ENCODE data around the gene EML1. TPM values are rescaled to one million over a fixed set of nuclear protein-coding genes. Genes with fewer than 3 reads are reported as not detected.

Gene EML1
- total and polyA plus RNA-seq, 2 of the 13 experiments (the other 11 are each of a cell fraction or from before 2014, with no cell fraction given): 0.59 to 1.7 TPM

DNA sequence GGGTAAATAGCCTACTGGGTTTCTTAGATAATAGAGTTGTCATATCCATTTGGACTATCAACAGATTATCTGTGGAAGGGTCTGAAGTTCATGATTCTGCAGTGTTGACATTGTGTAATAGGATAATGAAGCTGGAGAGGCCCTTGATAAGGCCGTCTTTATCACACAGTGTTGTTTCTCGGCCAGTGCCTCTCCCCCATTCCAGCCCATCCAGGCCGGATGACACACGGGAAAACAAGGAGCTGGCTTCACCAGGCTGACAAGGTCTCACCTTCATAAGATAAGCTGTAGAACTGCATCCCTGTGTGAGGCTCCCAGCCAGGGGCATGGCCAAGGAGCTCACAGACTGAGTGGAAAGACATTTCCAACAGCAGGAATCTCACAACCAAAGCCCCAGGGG is 8.7 kb upstream of the EML1 start (continued):
- TF ChIP-seq, protein P1, sequence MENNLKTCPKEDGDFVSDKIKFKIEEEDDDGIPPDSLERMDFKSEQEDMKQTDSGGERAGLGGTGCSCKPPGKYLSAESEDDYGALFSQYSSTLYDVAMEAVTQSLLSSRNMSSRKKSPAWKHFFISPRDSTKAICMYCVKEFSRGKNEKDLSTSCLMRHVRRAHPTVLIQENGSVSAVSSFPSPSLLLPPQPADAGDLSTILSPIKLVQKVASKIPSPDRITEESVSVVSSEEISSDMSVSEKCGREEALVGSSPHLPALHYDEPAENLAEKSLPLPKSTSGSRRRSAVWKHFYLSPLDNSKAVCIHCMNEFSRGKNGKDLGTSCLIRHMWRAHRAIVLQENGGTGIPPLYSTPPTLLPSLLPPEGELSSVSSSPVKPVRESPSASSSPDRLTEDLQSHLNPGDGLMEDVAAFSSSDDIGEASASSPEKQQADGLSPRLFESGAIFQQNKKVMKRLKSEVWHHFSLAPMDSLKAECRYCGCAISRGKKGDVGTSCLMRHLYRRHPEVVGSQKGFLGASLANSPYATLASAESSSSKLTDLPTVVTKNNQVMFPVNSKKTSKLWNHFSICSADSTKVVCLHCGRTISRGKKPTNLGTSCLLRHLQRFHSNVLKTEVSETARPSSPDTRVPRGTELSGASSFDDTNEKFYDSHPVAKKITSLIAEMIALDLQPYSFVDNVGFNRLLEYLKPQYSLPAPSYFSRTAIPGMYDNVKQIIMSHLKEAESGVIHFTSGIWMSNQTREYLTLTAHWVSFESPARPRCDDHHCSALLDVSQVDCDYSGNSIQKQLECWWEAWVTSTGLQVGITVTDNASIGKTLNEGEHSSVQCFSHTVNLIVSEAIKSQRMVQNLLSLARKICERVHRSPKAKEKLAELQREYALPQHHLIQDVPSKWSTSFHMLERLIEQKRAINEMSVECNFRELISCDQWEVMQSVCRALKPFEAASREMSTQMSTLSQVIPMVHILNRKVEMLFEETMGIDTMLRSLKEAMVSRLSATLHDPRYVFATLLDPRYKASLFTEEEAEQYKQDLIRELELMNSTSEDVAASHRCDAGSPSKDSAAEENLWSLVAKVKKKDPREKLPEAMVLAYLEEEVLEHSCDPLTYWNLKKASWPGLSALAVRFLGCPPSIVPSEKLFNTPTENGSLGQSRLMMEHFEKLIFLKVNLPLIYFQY (CRISPR knock-in tag; IDR thresholded peaks at IDR 0.05; ENCODE audit: borderline replicate concordance): peak; percentile 31; the same call in 1 of the 2 replicates
- no peak for TF ChIP-seq GABPA (IDR thresholded peaks at IDR 0.05; ENCODE audit: low read depth, low read length)
- no peak for TF ChIP-seq GABPA (CRISPR knock-in tag; IDR thresholded peaks at IDR 0.05; ENCODE audit: low read depth)
- TF ChIP-seq HNRNPK (IDR thresholded peaks at IDR 0.05; ENCODE audit: low read depth, low read length, poor library complexity, severe bottlenecking): no peak
- no peak for TF ChIP-seq NFAT5 (CRISPR knock-in tag; IDR thresholded peaks at IDR 0.05)
- no peak for TF ChIP-seq ZNF878 (CRISPR knock-in tag; IDR thresholded peaks at IDR 0.05)
- peak; percentile 83; the same call in 1 of the 2 replicates for TF ChIP-seq MTA1 (CRISPR knock-in tag; IDR thresholded peaks at IDR 0.05; ENCODE audit: borderline replicate concordance)
- TF ChIP-seq ZNF484 (CRISPR knock-in tag; IDR thresholded peaks at IDR 0.05; ENCODE audit: borderline replicate concordance, low read depth): no peak
- TF ChIP-seq NR2C2 (CRISPR knock-in tag; IDR thresholded peaks at IDR 0.05; ENCODE audit: borderline replicate concordance): peak; percentile 29; the same call in 1 of the 2 replicates
- TF ChIP-seq XRCC5 (optimal IDR thresholded peaks at IDR 0.05; ENCODE audit: low read length): no peak
- no peak for TF ChIP-seq ZNF879 (CRISPR knock-in tag; IDR thresholded peaks at IDR 0.05)
- TF ChIP-seq PCBP1 (IDR thresholded peaks at IDR 0.05; ENCODE audit: borderline replicate concordance, low read depth, low read length): no peak
- no peak for TF ChIP-seq MBD4 (IDR thresholded peaks at IDR 0.05; ENCODE audit: borderline replicate concordance, low read length)
- TF ChIP-seq MEF2D (CRISPR knock-in tag; IDR thresholded peaks at IDR 0.05): no peak
- no peak for TF ChIP-seq GZF1 (CRISPR knock-in tag; IDR thresholded peaks at IDR 0.05)
- TF ChIP-seq ZNF253 (CRISPR knock-in tag; IDR thresholded peaks at IDR 0.05; ENCODE audit: borderline replicate concordance): no peak
- TF ChIP-seq JUN (CRISPR knock-in tag; IDR thresholded peaks at IDR 0.05): no peak
- TF ChIP-seq, protein P2, sequence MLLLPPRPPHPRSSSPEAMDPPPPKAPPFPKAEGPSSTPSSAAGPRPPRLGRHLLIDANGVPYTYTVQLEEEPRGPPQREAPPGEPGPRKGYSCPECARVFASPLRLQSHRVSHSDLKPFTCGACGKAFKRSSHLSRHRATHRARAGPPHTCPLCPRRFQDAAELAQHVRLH (CRISPR knock-in tag; IDR thresholded peaks at IDR 0.05; ENCODE audit: borderline replicate concordance, low read depth): no peak
- 0 out of 2 replicates have a peak, but pooled peaks have one; percentile 48 for TF ChIP-seq KDM4B (CRISPR knock-in tag; IDR thresholded peaks at IDR 0.05)
- no peak for TF ChIP-seq ZBTB1 (CRISPR knock-in tag; IDR thresholded peaks at IDR 0.05; ENCODE audit: borderline replicate concordance)
- no peak for TF ChIP-seq SCMH1 (CRISPR knock-in tag; IDR thresholded peaks at IDR 0.05; ENCODE audit: borderline replicate concordance)
- no peak for TF ChIP-seq KLF11 (CRISPR knock-in tag; IDR thresholded peaks at IDR 0.05)
- no peak for TF ChIP-seq JUNB (CRISPR knock-in tag; IDR thresholded peaks at IDR 0.05; ENCODE audit: borderline replicate concordance)
